ENCODE data around the gene PLA2G3.

DNA sequence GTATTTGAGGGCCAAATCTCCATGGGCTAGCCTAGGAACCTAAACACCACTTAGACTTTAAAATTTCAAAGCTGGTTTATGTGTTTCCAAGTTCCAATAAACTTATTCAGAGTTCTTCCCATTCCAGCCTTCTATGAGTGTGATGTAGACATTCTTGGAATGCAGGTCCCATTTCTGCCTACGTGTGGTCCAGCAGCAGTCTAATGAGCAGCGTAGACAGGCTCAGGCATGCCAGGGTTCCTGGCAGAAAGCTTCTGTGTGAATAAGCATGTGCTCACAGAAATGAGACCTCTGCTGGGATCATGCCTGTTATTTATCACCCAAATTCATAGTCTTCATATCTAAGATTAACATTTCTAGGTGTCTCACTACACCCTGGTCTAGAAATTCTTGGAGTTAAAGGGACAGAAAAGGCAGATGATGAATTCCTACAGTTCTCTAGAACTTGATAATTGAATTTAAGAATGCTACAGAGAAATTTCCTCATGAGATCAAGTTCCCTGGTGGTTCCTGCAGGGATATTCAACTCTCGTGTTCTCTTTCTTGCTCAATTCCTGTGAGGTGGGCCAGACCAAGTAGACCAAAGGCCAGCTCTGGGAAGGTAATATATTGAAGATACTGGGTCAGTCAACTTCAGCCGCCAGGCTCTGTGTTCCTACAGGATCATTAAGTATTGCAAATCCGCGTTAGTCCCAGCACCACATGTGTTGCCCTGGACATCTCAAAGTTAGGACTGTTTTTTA lies 37.3 kb upstream of the PLA2G3 start:
- TF ChIP-seq, protein P1, sequence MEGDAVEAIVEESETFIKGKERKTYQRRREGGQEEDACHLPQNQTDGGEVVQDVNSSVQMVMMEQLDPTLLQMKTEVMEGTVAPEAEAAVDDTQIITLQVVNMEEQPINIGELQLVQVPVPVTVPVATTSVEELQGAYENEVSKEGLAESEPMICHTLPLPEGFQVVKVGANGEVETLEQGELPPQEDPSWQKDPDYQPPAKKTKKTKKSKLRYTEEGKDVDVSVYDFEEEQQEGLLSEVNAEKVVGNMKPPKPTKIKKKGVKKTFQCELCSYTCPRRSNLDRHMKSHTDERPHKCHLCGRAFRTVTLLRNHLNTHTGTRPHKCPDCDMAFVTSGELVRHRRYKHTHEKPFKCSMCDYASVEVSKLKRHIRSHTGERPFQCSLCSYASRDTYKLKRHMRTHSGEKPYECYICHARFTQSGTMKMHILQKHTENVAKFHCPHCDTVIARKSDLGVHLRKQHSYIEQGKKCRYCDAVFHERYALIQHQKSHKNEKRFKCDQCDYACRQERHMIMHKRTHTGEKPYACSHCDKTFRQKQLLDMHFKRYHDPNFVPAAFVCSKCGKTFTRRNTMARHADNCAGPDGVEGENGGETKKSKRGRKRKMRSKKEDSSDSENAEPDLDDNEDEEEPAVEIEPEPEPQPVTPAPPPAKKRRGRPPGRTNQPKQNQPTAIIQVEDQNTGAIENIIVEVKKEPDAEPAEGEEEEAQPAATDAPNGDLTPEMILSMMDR (conservative IDR thresholded peaks at IDR 0.05; ENCODE audit: low read length) = no peak
- TF ChIP-seq EZH2phosphoT487 (IDR thresholded peaks at IDR 0.05; ENCODE audit: borderline replicate concordance) = no peak
